GM20000 (cell line): Measurements from ENCODE around the gene PRDM16.

ENCODE experiments used
- DNase-seq: peaks from one replicate; pipeline ENCODE4 v3.0.0; 2012; ENCODE audit warnings: low spot score
- TF ChIP-seq, protein P1 (sequence below): IDR thresholded peaks from 2 replicates; pipeline ENCODE4 v1.5.1; 2012; ENCODE audit warnings: mild to moderate bottlenecking, control low read depth; ENCODE audit errors: extremely low read depth, missing control alignments

Gene PRDM16

DNA sequence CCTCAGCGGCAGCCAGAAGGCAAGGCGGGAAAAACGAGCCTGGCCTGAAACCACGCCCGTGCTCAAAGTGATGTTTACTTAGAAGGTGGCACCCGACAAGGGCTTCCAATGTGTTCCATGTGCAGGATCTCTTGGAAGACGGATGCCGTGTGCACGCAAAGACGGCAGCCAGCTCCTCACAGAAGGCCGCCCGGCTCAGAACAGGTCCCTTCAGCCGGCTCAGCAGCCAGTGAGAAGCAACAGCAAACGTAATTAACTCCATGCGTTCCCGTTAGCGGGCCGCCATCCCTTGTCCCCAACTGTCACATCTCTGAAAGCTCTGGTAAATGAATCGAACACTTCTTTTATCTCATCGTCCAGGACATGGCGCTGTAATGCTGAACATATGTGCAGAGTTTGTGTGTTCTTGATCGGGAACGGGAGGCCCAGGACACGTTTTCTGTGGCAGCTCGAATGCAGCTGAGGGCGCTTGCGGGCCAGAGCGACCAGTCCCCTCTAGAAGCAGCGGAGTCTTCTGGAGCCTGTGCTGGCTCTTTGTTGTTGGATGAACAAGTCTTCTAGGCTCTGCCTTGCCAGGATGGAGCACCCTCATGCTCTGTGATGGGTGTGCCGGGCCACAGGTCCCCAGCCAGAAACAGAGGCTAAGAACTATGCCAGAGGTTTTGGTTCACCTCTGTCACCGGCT, 290.9 kb downstream of the PRDM16 start:
- TF ChIP-seq, protein P1, sequence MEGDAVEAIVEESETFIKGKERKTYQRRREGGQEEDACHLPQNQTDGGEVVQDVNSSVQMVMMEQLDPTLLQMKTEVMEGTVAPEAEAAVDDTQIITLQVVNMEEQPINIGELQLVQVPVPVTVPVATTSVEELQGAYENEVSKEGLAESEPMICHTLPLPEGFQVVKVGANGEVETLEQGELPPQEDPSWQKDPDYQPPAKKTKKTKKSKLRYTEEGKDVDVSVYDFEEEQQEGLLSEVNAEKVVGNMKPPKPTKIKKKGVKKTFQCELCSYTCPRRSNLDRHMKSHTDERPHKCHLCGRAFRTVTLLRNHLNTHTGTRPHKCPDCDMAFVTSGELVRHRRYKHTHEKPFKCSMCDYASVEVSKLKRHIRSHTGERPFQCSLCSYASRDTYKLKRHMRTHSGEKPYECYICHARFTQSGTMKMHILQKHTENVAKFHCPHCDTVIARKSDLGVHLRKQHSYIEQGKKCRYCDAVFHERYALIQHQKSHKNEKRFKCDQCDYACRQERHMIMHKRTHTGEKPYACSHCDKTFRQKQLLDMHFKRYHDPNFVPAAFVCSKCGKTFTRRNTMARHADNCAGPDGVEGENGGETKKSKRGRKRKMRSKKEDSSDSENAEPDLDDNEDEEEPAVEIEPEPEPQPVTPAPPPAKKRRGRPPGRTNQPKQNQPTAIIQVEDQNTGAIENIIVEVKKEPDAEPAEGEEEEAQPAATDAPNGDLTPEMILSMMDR = no peak
- DNase-seq = no peak

DNA sequence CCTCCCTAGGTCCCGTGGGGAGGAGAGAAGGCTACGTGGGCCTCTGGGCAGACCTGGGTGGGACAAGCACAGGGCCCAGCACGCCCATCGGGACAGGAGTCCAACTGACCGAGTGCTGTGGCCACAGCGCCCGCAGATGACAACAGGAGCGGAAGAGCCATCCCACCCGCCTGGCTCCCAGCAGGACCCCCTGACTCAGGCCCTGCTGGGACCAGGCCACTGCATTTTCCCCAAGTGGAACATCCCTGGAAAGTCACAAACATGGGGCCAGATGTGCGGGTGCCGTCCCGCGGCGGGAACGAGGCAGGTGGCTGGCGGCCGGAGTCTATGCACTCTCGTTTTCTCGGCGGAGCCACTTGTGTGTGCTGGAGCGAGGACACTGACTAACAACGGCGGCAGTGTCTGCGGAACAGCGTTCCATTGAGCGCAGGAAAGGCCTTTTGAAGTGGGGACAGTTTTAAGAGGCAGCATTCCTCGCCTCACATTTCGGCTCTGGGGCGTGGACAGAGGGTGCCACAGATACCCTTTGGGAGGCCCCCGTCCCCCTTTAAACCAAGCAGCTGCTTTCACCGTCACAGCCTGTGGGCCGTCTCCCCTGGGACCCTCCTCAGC, 291.7 kb downstream of the PRDM16 start:
- no peak for DNase-seq

DNA sequence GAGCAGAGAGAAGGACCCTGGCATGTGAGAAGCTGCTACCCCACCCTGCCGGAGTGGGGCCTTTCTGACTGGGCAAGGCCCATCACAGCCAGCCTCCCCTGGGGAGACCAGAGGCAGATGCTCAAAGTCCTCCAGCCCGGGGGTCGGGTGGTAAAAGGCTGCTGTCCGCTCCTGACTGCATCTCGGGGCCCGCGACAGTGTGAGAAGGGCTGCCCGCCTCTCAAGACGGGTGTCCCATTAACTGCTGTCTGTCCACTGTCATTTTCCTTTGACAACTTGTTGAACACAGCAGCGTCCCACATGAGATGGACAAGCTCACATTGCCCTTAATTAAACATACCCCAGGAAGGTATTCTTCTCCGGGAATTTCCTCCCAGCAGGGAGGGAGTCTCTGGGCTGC, 294.0 kb downstream of the PRDM16 start:
- TF ChIP-seq, protein P1 = no peak
- no peak for DNase-seq

More for the DNA sequence above, 291.7 kb downstream of the PRDM16 start:
- TF ChIP-seq, protein P1 = no peak

DNA sequence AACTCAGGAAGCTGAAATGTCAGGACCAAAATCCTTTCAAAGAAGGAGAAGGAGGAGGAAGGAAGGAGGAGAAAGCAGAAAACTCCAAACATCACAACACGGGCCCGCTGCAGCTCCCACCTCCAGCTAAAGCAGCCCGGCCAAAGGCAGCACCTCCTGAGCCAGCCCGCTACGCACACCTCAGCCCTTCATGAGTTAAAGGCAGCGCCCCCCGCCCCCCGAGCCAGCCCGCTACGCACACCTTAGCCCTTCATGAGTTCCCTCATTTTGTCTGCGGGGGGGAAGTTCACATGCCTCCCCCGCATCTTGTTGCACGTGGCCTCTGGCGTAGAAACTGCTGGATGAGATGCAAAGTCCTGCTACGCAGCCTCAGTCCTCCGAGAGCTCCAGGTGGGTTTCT, 294.8 kb downstream of the PRDM16 start:
- TF ChIP-seq, protein P1 = no peak
- DNase-seq = no peak

DNA sequence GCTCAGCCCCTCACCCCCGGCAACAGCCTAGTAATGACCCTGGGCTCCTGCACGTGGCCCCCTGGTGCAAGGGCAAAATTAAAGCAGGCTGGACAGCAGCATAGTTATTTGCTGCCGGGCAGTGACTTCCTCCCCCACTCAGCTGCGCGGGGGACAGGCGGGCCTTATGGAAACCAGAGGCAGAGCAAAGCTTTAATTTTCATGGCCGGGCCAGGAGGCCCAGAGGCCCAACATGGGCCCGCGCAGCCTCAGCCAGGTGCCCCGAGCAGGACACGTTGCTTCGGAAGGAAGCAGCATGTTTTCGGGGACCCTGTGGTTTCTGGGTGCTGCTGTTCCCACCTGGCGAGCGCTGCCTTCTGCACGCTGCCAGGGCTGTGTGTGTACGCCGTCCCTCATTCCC, 295.5 kb downstream of the PRDM16 start:
- no peak for DNase-seq
- TF ChIP-seq, protein P1 = no peak

DNA sequence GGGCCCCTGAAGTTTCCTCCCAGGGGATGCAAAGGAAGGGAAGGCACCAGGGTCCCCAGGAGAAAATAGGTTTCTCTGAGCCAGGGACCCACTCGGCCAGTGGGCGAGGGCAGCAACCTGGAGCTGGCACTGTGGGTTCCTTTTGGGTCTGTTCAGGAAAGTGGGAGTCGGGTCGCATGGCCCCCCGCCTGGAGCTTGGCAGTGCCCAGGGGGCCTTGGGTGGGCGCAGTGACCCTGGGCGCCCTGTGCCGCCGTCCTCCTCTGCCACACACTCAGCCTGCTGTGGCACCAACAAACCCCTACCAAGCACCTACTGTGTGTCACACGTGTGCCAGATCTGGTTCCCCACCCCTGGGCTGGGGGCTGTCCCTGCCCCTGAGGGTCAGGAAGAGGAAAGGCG, 296.0 kb downstream of the PRDM16 start:
- TF ChIP-seq, protein P1 = no peak
- no peak for DNase-seq

DNA sequence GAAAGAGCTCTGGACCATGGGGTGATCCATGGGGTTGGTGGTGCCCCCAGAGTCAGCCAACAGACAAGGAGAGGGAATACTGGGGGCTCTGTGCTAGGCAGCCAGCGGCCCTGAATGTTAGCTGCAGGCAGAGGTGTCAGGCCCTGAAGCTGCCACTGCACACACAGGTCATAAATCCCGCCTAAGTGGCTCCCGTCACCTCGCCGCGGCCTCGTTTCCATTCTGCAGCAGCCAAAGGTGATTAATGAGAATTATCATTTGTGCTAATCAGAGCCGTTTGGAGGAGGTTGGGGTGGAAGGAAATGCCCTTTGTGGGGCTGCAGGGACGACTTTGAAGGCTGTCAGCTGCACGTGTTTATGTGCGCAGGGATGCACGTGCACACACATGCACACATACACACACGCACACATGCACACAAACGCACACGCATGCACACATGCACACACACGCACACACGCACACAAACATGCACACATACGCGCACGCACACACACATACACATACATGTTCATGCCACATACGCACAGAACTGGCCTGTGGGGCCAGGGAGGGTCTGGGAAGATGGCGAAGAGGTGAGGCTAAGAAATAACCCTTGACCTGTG, 296.6 kb downstream of the PRDM16 start:
- no peak for DNase-seq
- TF ChIP-seq, protein P1 = no peak
